Measurements from ENCODE around the gene INSIG2.

- TF ChIP-seq, protein P1, sequence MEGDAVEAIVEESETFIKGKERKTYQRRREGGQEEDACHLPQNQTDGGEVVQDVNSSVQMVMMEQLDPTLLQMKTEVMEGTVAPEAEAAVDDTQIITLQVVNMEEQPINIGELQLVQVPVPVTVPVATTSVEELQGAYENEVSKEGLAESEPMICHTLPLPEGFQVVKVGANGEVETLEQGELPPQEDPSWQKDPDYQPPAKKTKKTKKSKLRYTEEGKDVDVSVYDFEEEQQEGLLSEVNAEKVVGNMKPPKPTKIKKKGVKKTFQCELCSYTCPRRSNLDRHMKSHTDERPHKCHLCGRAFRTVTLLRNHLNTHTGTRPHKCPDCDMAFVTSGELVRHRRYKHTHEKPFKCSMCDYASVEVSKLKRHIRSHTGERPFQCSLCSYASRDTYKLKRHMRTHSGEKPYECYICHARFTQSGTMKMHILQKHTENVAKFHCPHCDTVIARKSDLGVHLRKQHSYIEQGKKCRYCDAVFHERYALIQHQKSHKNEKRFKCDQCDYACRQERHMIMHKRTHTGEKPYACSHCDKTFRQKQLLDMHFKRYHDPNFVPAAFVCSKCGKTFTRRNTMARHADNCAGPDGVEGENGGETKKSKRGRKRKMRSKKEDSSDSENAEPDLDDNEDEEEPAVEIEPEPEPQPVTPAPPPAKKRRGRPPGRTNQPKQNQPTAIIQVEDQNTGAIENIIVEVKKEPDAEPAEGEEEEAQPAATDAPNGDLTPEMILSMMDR (IDR thresholded peaks at IDR 0.05), result no peak
- no peak for TF ChIP-seq EP300 (IDR thresholded peaks at IDR 0.05)
Observed at GRCh38 chr2:118052474-118052873, 35.8 kb upstream of the INSIG2 start.

Data from tibial nerve (tissue), 4 donors.